CD8-positive, alpha-beta memory T cell (primary cell): ENCODE measurements around the gene GFM2. TPM values are rescaled to one million over a fixed set of nuclear protein-coding genes. Genes with fewer than 3 reads are reported as not detected.
"Not testable (repeated sequence)": the region's sequence is repeated elsewhere in the genome, so short reads cannot be mapped to it uniquely, and the experiment has no call there.

Experiments used
- CTCF ChIA-PET: fragments of 350-600 bp; sonication (Branson Sonifier 250); formaldehyde crosslinking; loops from one replicate; lab custom pipeline; 2021; ENCODE audit warnings: antibody characterized with exemption; lab: Charles Lee
- POLR2A ChIA-PET: fragments of 350-600 bp; sonication (Branson Sonifier 250); formaldehyde crosslinking; loops from one replicate; lab custom pipeline; 2021; ENCODE audit warnings: antibody characterized with exemption; lab: Charles Lee
- DNase-seq, 5 donors: peaks; one replicate each; pipeline versions ENCODE4 v3.0.0 to v3.0.0-alpha.2; 2020 to 2022; ENCODE audit warnings: mixed read lengths in 1 of 5
- H3K27ac ChIP-seq: one replicate; pipeline ENCODE4 v1.7.0; 2013; ENCODE audit warnings: low read depth, mild to moderate bottlenecking, low read length, moderate library complexity
- H3K27me3 ChIP-seq: 2 replicates; pipeline ENCODE4 v1.7.0; 2013; ENCODE audit warnings: low read length, mild to moderate bottlenecking; ENCODE audit not compliant: insufficient read depth, poor library complexity, severe bottlenecking
- H3K36me3 ChIP-seq: 2 replicates; pipeline ENCODE4 v1.7.0; 2013; ENCODE audit warnings: mild to moderate bottlenecking, low read length, moderate library complexity; ENCODE audit not compliant: insufficient read depth
- H3K4me1 ChIP-seq: 2 replicates; pipeline ENCODE4 v1.7.0; 2013; ENCODE audit warnings: mild to moderate bottlenecking, low read length, moderate library complexity; ENCODE audit not compliant: insufficient read depth
- H3K4me3 ChIP-seq: 2 replicates; pipeline ENCODE4 v1.7.0; 2013; ENCODE audit warnings: mild to moderate bottlenecking, low read length
- H3K9me3 ChIP-seq: 2 replicates; pipeline ENCODE4 v1.7.0; 2013; ENCODE audit warnings: mild to moderate bottlenecking, low read length
- H3K27ac Mint-ChIP-seq, 8 donors: one replicate each; pipeline ENCODE4 v1.8.0; 2020 to 2021; ENCODE audit warnings: mixed read lengths in 8 of 8, mild to moderate bottlenecking in 6 of 8, inconsistent platforms in 3 of 8, moderate library complexity in 3 of 8
- H3K27me3 Mint-ChIP-seq, 2 donors: one replicate each; pipeline ENCODE4 v1.8.0; 2020 to 2021; ENCODE audit warnings: mixed read lengths in 2 of 2, mild to moderate bottlenecking in 1 of 2, moderate library complexity in 1 of 2
- H3K36me3 Mint-ChIP-seq, 3 donors: one replicate each; pipeline ENCODE4 v1.8.0; 2020 to 2021; ENCODE audit warnings: mixed read lengths in 3 of 3, inconsistent platforms in 1 of 3, mild to moderate bottlenecking in 1 of 3
- H3K4me1 Mint-ChIP-seq, 3 donors: one replicate each; pipeline ENCODE4 v1.8.0; 2020 to 2021; ENCODE audit warnings: mixed read lengths in 3 of 3, inconsistent platforms in 1 of 3, mild to moderate bottlenecking in 1 of 3
- H3K4me3 Mint-ChIP-seq, 7 donors: one replicate each; pipeline ENCODE4 v1.8.0; 2020 to 2021; ENCODE audit warnings: mixed read lengths in 7 of 7, mild to moderate bottlenecking in 6 of 7, moderate library complexity in 4 of 7, inconsistent platforms in 2 of 7
- H3K9me3 Mint-ChIP-seq, 5 donors: one replicate each; pipeline ENCODE4 v1.8.0; 2020 to 2022; ENCODE audit warnings: mixed read lengths in 5 of 5, mild to moderate bottlenecking in 3 of 5, moderate library complexity in 2 of 5, inconsistent platforms in 1 of 5
- polyA plus RNA-seq: library from polyadenylated mRNA; unstranded; fragments of 300-500 nt; fragmentation: Illumina TruSeq; gene quantifications from one replicate; pipeline ENCODE4 v1.2.3, GENCODE V29; 2021
- total RNA-seq, 2 experiments: library from RNA; stranded (reverse); gene quantifications; one replicate each; pipeline ENCODE4 v1.2.3, GENCODE V29; 2021

Gene GFM2
- total and polyA plus RNA-seq, 3 experiments from 2014 or later = 9.1 to 33.9 (median 33.2) TPM

GRCh38 chr5:74676466-74676865, 90.5 kb downstream of the GFM2 start:
- H3K36me3 ChIP-seq, DNase-seq, H3K4me3 Mint-ChIP-seq, H3K36me3 Mint-ChIP-seq, H3K27me3 ChIP-seq, H3K4me1 Mint-ChIP-seq, H3K9me3 Mint-ChIP-seq, H3K4me3 ChIP-seq, H3K4me1 ChIP-seq, CTCF ChIA-PET, H3K27ac ChIP-seq, H3K9me3 ChIP-seq, H3K27ac Mint-ChIP-seq, POLR2A ChIA-PET: not testable (repeated sequence)
- H3K27me3 Mint-ChIP-seq = peaks cover 4 to 28% of the 10 kb centered on the region in 2 donors

GRCh38 chr5:74673011-74673790, 93.7 kb downstream of the GFM2 start:
- no peak overlapping the region for H3K27ac Mint-ChIP-seq
- Histone ChIP-seq H3K27me3 (no peaks in the 10 kb centered on the region), H3K36me3 (no peaks in the 10 kb centered on the region), H3K4me3 (no peak overlapping the region), H3K9me3 (no peaks in the 10 kb centered on the region), H3K4me1 (no peaks in the 10 kb centered on the region), H3K27ac (no peak overlapping the region)
- peak in 1 of 5 donors; percentile 3 for DNase-seq
- H3K4me3 Mint-ChIP-seq = no peak overlapping the region
- no peaks in the 10 kb centered on the region for H3K36me3 Mint-ChIP-seq
- peaks cover 0 to 7% (median 0%) of the 10 kb centered on the region in 3 donors for H3K4me1 Mint-ChIP-seq
- ChIA-PET POLR2A (no interaction called here), CTCF (interaction anchor here (1.0 to 1.3 kb wide), 4 partner anchors 11 to 588 kb away, joined by 3 to 6 read pairs (median 4); partner anchors contain the start of gene HEXB)
- H3K27me3 Mint-ChIP-seq = peaks cover 7 to 23% of the 10 kb centered on the region in 2 donors
- H3K9me3 Mint-ChIP-seq = no peaks in the 10 kb centered on the region

- no peaks in the 10 kb centered on the region for H3K27me3 ChIP-seq
- Mint-ChIP-seq H3K4me1 (peaks cover 0 to 7% (median 0%) of the 10 kb centered on the region in 3 donors), H3K9me3 (no peaks in the 10 kb centered on the region), H3K27ac (peak overlapping the region in 1 of 8 donors; percentile 16), H3K36me3 (no peaks in the 10 kb centered on the region), H3K27me3 (peaks cover 7 to 23% of the 10 kb centered on the region in 2 donors), H3K4me3 (no peak overlapping the region)
- H3K36me3 ChIP-seq = no peaks in the 10 kb centered on the region
- H3K9me3 ChIP-seq = no peaks in the 10 kb centered on the region
- no peak for DNase-seq
- ChIA-PET POLR2A (interaction anchor here (0.5 kb wide), 1 partner anchor 12 kb away, joined by 3 read pairs; no protein-coding TSS in a partner anchor), CTCF (interaction anchor here (1.3 kb wide), 1 partner anchor 13 kb away, joined by 3 read pairs; no protein-coding TSS in a partner anchor)
- H3K4me1 ChIP-seq = no peaks in the 10 kb centered on the region
- H3K27ac ChIP-seq = no peak overlapping the region
- H3K4me3 ChIP-seq = no peak overlapping the region
Observed at GRCh38 chr5:74672215-74672877, 94.6 kb downstream of the GFM2 start.

Other genes with a start within 250 kb of the GFM2 start
- gene ENC1, start 126.4 kb downstream of the GFM2 start, total RNA-seq = under 1 TPM; 0.68 to 0.93 TPM
- gene ENC1, start 126.4 kb downstream of the GFM2 start, polyA plus RNA-seq = 3.5 TPM
- 10 to 100 TPM; 57.4 to 64.7 TPM for gene HEXB, start 81.9 kb downstream of the GFM2 start, total RNA-seq
- 116 TPM for gene HEXB, start 81.9 kb downstream of the GFM2 start, polyA plus RNA-seq
- gene NSA2, start 132 bp upstream of the GFM2 start, total RNA-seq = 100 to 1,000 TPM; 167 TPM
- 52.2 TPM for gene NSA2, start 132 bp upstream of the GFM2 start, polyA plus RNA-seq
- gene FAM169A, start 99.3 kb upstream of the GFM2 start, total RNA-seq = 1 to 10 TPM; 8.4 to 8.6 TPM
- gene FAM169A, start 99.3 kb upstream of the GFM2 start, polyA plus RNA-seq = 9.2 TPM